Small intestine (tissue), 7 donors: ENCODE results near the gene TCERG1L. TPM values are rescaled to one million over a fixed set of nuclear protein-coding genes. Genes with fewer than 3 reads are reported as not detected.

ENCODE experiments used
- DNase-seq, 2 donors: peaks; one replicate each; pipeline versions ENCODE4 v3.0.0 to v3.0.0-alpha.2; 2013
- FAIRE-seq: peaks from 2 replicates; lab custom pipeline; 2012; peaks lifted over from hg19 to GRCh38; lab: Jason Lieb, UNC
- H3K27ac ChIP-seq, 3 donors: one replicate each; pipeline ENCODE4 v1.5.1; 2013; ENCODE audit warnings: low read length in 2 of 3, mild to moderate bottlenecking in 2 of 3, control low read depth in 1 of 3, inconsistent platforms in 1 of 3, low read depth in 1 of 3, moderate library complexity in 1 of 3
- H3K27me3 ChIP-seq, 3 donors: one replicate each; pipeline ENCODE4 v1.6.1; 2013; ENCODE audit warnings: low read length in 3 of 3, inconsistent platforms in 1 of 3; ENCODE audit not compliant: control insufficient read depth in 3 of 3, insufficient read depth in 3 of 3
- H3K36me3 ChIP-seq, 3 donors: one replicate each; pipeline ENCODE4 v1.6.1; 2013; ENCODE audit warnings: low read length in 3 of 3, inconsistent platforms in 1 of 3, low read depth in 1 of 3, mild to moderate bottlenecking in 1 of 3, moderate library complexity in 1 of 3; ENCODE audit not compliant: control insufficient read depth in 3 of 3, insufficient read depth in 2 of 3
- H3K4me1 ChIP-seq, 3 donors: one replicate each; pipeline ENCODE4 v1.6.1; 2013; ENCODE audit warnings: low read length in 2 of 3, inconsistent platforms in 1 of 3, low read depth in 1 of 3, mild to moderate bottlenecking in 1 of 3, moderate library complexity in 1 of 3; ENCODE audit not compliant: control insufficient read depth in 3 of 3, insufficient read depth in 2 of 3
- H3K4me3 ChIP-seq, 3 donors: one replicate each; pipeline ENCODE4 v1.5.1; 2013; ENCODE audit warnings: low read length in 3 of 3, control low read depth in 1 of 3, inconsistent platforms in 1 of 3, low read depth in 1 of 3, mild to moderate bottlenecking in 1 of 3, moderate library complexity in 1 of 3
- H3K9me3 ChIP-seq, 2 donors: one replicate each; pipeline ENCODE4 v1.6.1; 2013; ENCODE audit warnings: low read depth in 1 of 2, low read length in 1 of 2; ENCODE audit not compliant: control insufficient read depth in 2 of 2, insufficient read depth in 1 of 2
- WGBS, 3 donors: extraction: QIAGEN DNeasy Blood & Tissue Kit; methylation state at CpG; one replicate each; pipeline ENCODE4 v1.1.7; 2013; 5-methylcytosine and 5-hydroxymethylcytosine counted together
- polyA plus RNA-seq, 4 donors: library from polyadenylated mRNA; stranded (reverse) in 3 of 4; unstranded in 1 of 4; fragments of 200-250 nt in 3 of 4; fragments of 120-200 nt in 1 of 4; gene quantifications; one replicate each; pipeline versions ENCODE4 v1.2.1 to v1.2.3, GENCODE V29; 2013
- donor health status: healthy with polysubstance abuse.
- donor health status: control.
- donor health status: control.
- donor health status: Bipolar disorder and iron deficiency.
- donor health status: healthy.

Gene TCERG1L
- polyA plus RNA-seq, 4 donors: 0.04 to 0.12 TPM; not detected in 2

GRCh38 chr10:131047501-131047900, 264.0 kb downstream of the TCERG1L start:
- H3K36me3 ChIP-seq: no peaks in the 10 kb centered on the region
- no peak overlapping the region for H3K4me3 ChIP-seq
- H3K27me3 ChIP-seq: peaks cover 0 to 1% (median 0%) of the 10 kb centered on the region in 3 donors
- H3K9me3 ChIP-seq: peaks cover 0 to 6% of the 10 kb centered on the region in 2 donors
- no peak overlapping the region for H3K27ac ChIP-seq
- DNase-seq: no peak
- no peak for FAIRE-seq
- H3K4me1 ChIP-seq: no peaks in the 10 kb centered on the region
- WGBS, 3 donors: 63 to 76% (median 71%) methylated on average over 5 of the region's 5 CpGs

DNA sequence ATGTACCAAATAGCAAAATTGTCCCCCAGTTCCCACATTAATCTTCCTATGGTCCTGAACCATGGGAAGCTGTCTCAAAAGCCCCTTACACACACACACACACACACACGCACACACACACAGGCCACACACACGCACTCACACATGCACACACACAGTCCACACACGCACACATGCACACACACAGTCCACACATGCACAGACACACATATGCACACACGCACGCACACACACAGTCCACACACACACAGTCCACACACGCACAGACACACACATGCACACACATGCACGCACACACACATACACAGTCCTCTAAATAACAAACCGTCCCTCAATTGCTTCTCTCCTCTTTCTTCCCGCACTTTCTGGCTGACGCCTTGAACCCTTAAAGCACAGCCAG, 265.3 kb downstream of the TCERG1L start:
- FAIRE-seq: no peak

GRCh38 chr10:131044379-131045111, 267.0 kb downstream of the TCERG1L start:
- H3K27me3 ChIP-seq: peaks cover 0 to 1% (median 0%) of the 10 kb centered on the region in 3 donors
- DNase-seq (no peak), FAIRE-seq (no peak)
- no peaks in the 10 kb centered on the region for H3K9me3 ChIP-seq
- WGBS, 3 donors: 78 to 83% (median 79%) methylated on average over 14 of the region's 14 CpGs
- H3K27ac ChIP-seq: no peak overlapping the region
- H3K4me1 ChIP-seq: no peaks in the 10 kb centered on the region
- no peaks in the 10 kb centered on the region for H3K36me3 ChIP-seq
- H3K4me3 ChIP-seq: no peak overlapping the region

More for the DNA sequence above, 265.3 kb downstream of the TCERG1L start:
- Histone ChIP-seq H3K4me1 (no peaks in the 10 kb centered on the region), H3K27me3 (peaks cover 0 to 1% (median 0%) of the 10 kb centered on the region in 3 donors), H3K4me3 (no peak overlapping the region), H3K9me3 (peaks cover 0 to 3% of the 10 kb centered on the region in 2 donors), H3K36me3 (no peaks in the 10 kb centered on the region), H3K27ac (no peak overlapping the region)
- WGBS, 3 donors: 86 to 91% (median 86%) methylated on average over 10 of the region's 10 CpGs
- no peak for DNase-seq

- no peaks in the 10 kb centered on the region for H3K4me1 ChIP-seq
- H3K27me3 ChIP-seq: no peaks in the 10 kb centered on the region
- no peak overlapping the region for H3K27ac ChIP-seq
- WGBS, 3 donors: 36 to 68% (median 52%) methylated on average over 6 to 10 of the region's 10 CpGs
- DNase-seq: no peak
- no peaks in the 10 kb centered on the region for H3K9me3 ChIP-seq
- no peaks in the 10 kb centered on the region for H3K36me3 ChIP-seq
- no peak overlapping the region for H3K4me3 ChIP-seq
- no peak for FAIRE-seq
These were observed 268.4 kb downstream of the TCERG1L start for GRCh38 chr10:131043039-131043691.
